ENCODE results near the gene MYF5. TPM values are rescaled to one million over a fixed set of nuclear protein-coding genes. Genes with fewer than 3 reads are reported as not detected.

The MYF5 gene
- total and polyA plus RNA-seq, 2 of the 13 experiments (the other 11 are each of a cell fraction or from before 2014, with no cell fraction given) = not detected

DNA sequence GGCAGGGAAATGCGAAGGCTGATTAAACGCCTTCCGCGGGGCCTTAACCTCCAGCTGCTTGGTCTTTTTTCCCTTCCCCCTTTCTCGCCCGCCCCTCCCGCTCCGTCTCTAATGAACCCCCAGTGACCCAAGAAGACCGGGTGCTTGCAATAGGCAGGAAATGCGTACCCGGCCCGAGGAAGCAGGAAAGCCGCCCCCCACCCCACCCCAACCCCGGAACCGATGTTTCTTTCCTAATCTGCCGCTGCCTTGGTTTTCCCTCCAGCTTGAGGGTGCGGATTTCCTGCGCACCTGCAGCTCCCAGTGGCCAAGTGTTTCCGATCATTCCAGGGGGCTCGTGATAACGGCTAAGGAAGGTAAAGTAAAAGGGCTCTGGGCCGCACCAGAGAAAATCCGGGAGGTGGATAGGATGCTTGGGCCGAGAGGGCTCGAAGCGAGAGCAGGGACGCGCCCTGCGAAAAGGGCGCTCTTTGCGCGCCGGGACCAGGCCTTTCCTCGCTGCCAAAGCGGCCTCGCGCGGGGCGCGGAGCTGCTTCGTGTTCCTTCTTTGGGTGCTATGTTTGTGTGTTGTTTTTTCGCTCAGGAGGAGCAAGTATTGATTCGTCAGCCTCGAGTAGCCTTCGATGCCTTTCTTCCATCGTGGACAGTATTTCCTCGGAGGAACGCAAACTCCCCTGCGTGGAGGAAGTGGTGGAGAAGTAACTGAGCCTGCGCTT is 8.3 kb upstream of the MYF5 start:
- no peaks in the 10 kb centered on the region for H3K79me2 ChIP-seq (ENCODE audit: insufficient read depth, low read length)
- ChIA-PET POLR2A (no interaction called here), CTCF (ENCODE audit: low intra/inter-chr PET ratio, low total read pairs) (no interaction called here)
- no peak overlapping the region for H3K4me3 ChIP-seq (replicated peaks in 1 of 3; ENCODE audit: insufficient read depth in 1 of 3, low read depth in 2 of 3, low read length in 3 of 3)
- ATAC-seq = no peak
- TF ChIP-seq ZNF850 (CRISPR knock-in tag; conservative IDR thresholded peaks at IDR 0.05) (no peak), AKAP8 (CRISPR knock-in tag; IDR thresholded peaks at IDR 0.05) (no peak), JUND (CRISPR knock-in tag; IDR thresholded peaks at IDR 0.05) (no peak), NFKB2 (CRISPR knock-in tag; IDR thresholded peaks at IDR 0.05; ENCODE audit: borderline replicate concordance) (no peak), ZNF776 (CRISPR knock-in tag; IDR thresholded peaks at IDR 0.05) (no peak), FOXA3 (CRISPR knock-in tag; IDR thresholded peaks at IDR 0.05) (no peak), CC2D1A (CRISPR knock-in tag; IDR thresholded peaks at IDR 0.05) (no peak), ZC3H4 (CRISPR knock-in tag; IDR thresholded peaks at IDR 0.05; ENCODE audit: borderline replicate concordance) (no peak), REL (CRISPR knock-in tag; conservative IDR thresholded peaks at IDR 0.05) (no peak), ZNF251 (CRISPR knock-in tag; IDR thresholded peaks at IDR 0.05) (no peak), NR3C1 (CRISPR knock-in tag; IDR thresholded peaks at IDR 0.05) (no peak)
- TF ChIP-seq, protein P1, sequence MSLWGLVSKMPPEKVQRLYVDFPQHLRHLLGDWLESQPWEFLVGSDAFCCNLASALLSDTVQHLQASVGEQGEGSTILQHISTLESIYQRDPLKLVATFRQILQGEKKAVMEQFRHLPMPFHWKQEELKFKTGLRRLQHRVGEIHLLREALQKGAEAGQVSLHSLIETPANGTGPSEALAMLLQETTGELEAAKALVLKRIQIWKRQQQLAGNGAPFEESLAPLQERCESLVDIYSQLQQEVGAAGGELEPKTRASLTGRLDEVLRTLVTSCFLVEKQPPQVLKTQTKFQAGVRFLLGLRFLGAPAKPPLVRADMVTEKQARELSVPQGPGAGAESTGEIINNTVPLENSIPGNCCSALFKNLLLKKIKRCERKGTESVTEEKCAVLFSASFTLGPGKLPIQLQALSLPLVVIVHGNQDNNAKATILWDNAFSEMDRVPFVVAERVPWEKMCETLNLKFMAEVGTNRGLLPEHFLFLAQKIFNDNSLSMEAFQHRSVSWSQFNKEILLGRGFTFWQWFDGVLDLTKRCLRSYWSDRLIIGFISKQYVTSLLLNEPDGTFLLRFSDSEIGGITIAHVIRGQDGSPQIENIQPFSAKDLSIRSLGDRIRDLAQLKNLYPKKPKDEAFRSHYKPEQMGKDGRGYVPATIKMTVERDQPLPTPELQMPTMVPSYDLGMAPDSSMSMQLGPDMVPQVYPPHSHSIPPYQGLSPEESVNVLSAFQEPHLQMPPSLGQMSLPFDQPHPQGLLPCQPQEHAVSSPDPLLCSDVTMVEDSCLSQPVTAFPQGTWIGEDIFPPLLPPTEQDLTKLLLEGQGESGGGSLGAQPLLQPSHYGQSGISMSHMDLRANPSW (CRISPR knock-in tag; IDR thresholded peaks at IDR 0.05; ENCODE audit: borderline replicate concordance) = no peak
- TF ChIP-seq, protein P2, sequence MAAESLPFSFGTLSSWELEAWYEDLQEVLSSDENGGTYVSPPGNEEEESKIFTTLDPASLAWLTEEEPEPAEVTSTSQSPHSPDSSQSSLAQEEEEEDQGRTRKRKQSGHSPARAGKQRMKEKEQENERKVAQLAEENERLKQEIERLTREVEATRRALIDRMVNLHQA (CRISPR knock-in tag; IDR thresholded peaks at IDR 0.05) = no peak
- H3K36me3 ChIP-seq (replicated peaks in 1 of 2; ENCODE audit: control insufficient read depth in 1 of 2, insufficient read depth in 2 of 2, low read length in 2 of 2) = no peaks in the 10 kb centered on the region
- H3K27ac ChIP-seq (ENCODE audit: extremely low read length, insufficient read depth, low read length) = no peak overlapping the region
- no peak for FAIRE-seq
- intact Hi-C loops (cut with micrococcal nuclease; ENCODE audit: unreplicated experiment) = no loop called here
- no peak overlapping the region for H3K4me2 ChIP-seq (ENCODE audit: low read depth, low read length)
- no peaks in the 10 kb centered on the region; a peak in 1 of 5 replicates for H3K27me3 ChIP-seq (ENCODE audit: control insufficient read depth in 1 of 2, insufficient read depth in 2 of 2, low read length in 2 of 2)
- H2AFZ ChIP-seq (ENCODE audit: low read length) = no peak overlapping the region
- peaks cover 2% of the 10 kb centered on the region for H3K4me1 ChIP-seq (ENCODE audit: insufficient read depth, low read length)
- no peaks in the 10 kb centered on the region for H3K9me3 ChIP-seq (ENCODE audit: low read length)
- no peak for DNase-seq (ENCODE audit: low spot score)
- in situ Hi-C loops (cut with HindIII; ENCODE audit: extremely low pct_ligation_motif_present, low pct_unique_long_range_greater_than_20kb) = no loop called here
- 83% methylated on average over 50 of the region's 50 CpGs for WGBS (ENCODE audit: low lambda C conversion rate)
- no peak overlapping the region for H3K9ac ChIP-seq (ENCODE audit: insufficient read depth, low read depth, low read length)
- no peaks in the 10 kb centered on the region for H4K20me1 ChIP-seq (ENCODE audit: insufficient read depth, low read length)
- BruUV-seq (replicated peaks) = no TSS peak
